Inflammatory macrophage treated with lipopolysaccharide for 1 hour (primary cell): ENCODE measurements around the gene UFL1.
A peak's percentile ranks its signal among the peaks of the same experiment; 100 is the strongest.
"Not testable (repeated sequence)": the region's sequence is repeated elsewhere in the genome, so short reads cannot be mapped to it uniquely, and the experiment has no call there.

Source experiments
- DNase-seq, 2 donors: peaks; one replicate each; pipeline ENCODE4 v3.0.0-alpha.2; 2020 to 2022

The UFL1 gene

GRCh38 chr6:96521644-96522464 lies at the start of gene UFL1:
Gene UFL1, plus strand, starts transcription at chr6:96521806. Its CDS starts 68 bp downstream, at chr6:96521874.
- DNase-seq, result peak; percentile 92

GRCh38 chr6:96472291-96472690 lies 49.3 kb upstream of the UFL1 start:
- not testable (repeated sequence) for DNase-seq

GRCh38 chr6:96478695-96479094 lies 42.9 kb upstream of the UFL1 start:
- DNase-seq, result no peak

- DNase-seq, result no peak
Observed at GRCh38 chr6:96491926-96492325, 29.7 kb upstream of the UFL1 start.

GRCh38 chr6:96499781-96500180 lies 21.8 kb upstream of the UFL1 start:
- no peak for DNase-seq

GRCh38 chr6:96502915-96503314 lies 18.7 kb upstream of the UFL1 start:
- no peak for DNase-seq

GRCh38 chr6:96505363-96505762 lies 16.2 kb upstream of the UFL1 start:
- DNase-seq, result no peak

GRCh38 chr6:96509281-96509680 lies 12.3 kb upstream of the UFL1 start:
- no peak for DNase-seq

GRCh38 chr6:96520171-96521115 lies 1.2 kb upstream of the UFL1 start:
- no peak for DNase-seq

GRCh38 chr6:96521306-96521643 lies 331 bp upstream of the UFL1 start:
- DNase-seq, result no peak

GRCh38 chr6:96522465-96523009 lies 931 bp downstream of the UFL1 start:
- DNase-seq, result peak in 1 of 2 donors; percentile 29

GRCh38 chr6:96528193-96528592 lies 6.6 kb downstream of the UFL1 start:
- no peak for DNase-seq

GRCh38 chr6:96532399-96532798 lies 10.8 kb downstream of the UFL1 start:
- no peak for DNase-seq

GRCh38 chr6:96537726-96538125 lies 16.1 kb downstream of the UFL1 start:
- no peak for DNase-seq

GRCh38 chr6:96542702-96543101 lies 21.1 kb downstream of the UFL1 start:
- DNase-seq, result no peak

GRCh38 chr6:96545882-96546281 lies 24.3 kb downstream of the UFL1 start:
- DNase-seq, result no peak

- DNase-seq, result no peak
Observed at GRCh38 chr6:96547654-96548053, 26.0 kb downstream of the UFL1 start.

- no peak for DNase-seq
Observed at GRCh38 chr6:96554558-96554957, 33.0 kb downstream of the UFL1 start.

- not testable (repeated sequence) for DNase-seq
Observed at GRCh38 chr6:96559740-96560139, 38.1 kb downstream of the UFL1 start.

GRCh38 chr6:96562886-96563285 lies 41.3 kb downstream of the UFL1 start, which contains the start of gene FHL5:
Gene FHL5, plus strand, starts transcription at chr6:96563128. Its CDS starts 40,486 bp downstream, at chr6:96603614.
- DNase-seq, result no peak

- no peak for DNase-seq
Observed at GRCh38 chr6:96563853-96564252, 42.2 kb downstream of the UFL1 start.

- no peak for DNase-seq
Observed at GRCh38 chr6:96570053-96570452, 48.4 kb downstream of the UFL1 start.

GRCh38 chr6:96571551-96571950 lies 49.9 kb downstream of the UFL1 start:
- no peak for DNase-seq
